HG03066 (cell line): ENCODE measurements around the gene SCEL.

Source experiments
- ATAC-seq: cut with Tn5 transposase; IDR thresholded peaks from one replicate; pipeline ENCODE4 v1.9.1; 2021; ENCODE audit warnings: low read depth; ENCODE audit not compliant: unreplicated experiment

SCEL gene

DNA sequence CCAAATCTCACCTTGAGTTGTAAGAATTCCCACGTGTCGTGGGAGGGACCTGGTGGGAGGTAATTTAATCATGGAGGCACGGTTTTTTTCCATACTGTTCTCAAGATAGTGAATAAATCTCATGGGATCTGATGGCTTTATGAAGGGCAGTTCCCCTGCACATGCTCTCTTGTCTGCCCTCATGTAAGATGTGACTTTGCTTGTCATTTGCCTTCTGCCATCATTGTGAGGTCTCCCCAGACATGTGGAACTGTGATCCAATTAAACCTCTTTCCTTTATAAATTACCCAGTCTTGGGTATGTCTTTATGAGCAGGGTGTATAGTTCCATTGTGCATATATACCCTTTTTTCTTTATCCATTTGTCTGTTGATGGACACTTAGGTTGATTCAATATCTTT lies 13.1 kb downstream of the SCEL start:
- no peak for ATAC-seq

DNA sequence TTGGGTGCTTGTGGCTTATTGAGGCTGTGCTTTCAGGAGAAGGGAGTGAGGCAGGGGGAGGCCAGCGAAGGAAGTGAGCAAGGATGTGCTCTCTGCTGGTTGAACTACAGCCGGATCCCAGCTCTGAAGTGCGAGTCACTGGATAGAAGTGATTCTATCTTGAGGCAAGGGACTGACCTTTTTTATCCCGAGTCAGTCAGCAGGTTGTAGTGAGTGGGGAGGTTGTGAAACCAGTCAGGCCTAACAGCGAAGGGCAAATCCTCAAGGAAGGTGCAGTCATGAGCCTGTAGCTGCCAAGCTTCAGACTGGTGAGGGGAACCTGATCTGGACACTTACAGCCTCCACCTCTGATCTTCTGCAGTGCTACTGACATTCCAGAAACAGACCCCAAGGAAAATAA lies 18.6 kb downstream of the SCEL start:
- no peak for ATAC-seq

DNA sequence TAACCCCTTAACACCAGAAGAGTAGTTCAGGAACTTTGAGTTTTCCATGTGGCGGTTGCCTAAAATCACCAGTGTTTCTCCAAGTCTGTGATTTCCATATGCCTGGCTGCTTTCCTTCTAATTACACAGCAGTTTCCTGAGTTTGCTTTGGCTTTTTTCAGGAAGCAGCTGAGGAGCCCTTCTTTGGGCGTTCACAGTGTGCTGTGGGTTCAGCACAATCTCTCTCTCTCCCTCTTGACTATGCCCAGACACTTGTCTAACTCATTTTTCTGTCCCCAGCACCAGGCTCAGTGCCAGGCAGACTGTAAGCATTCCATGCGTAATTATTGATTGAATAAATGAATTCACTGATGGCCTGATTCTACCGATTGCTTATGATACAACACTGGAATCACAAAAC lies 19.7 kb downstream of the SCEL start:
- ATAC-seq = no peak

DNA sequence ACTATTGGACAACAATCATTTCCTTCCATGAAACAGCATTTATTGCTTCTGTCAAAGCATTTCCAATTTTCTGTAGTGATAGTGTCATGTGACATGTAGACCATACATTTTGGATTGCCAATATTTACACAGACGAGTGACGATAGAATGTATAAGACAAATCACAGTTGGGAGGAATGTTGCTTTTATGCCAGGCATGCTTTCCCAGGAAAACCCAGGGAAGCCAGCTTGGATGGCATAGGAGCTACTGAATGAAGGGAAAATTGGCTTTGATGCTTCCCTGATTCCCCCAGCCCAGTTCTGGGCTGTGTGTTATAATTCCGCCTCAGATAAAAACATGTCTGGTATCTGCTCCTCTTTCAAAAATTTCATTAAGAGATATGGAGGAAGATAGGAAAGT lies 22.5 kb downstream of the SCEL start:
- ATAC-seq = no peak

DNA sequence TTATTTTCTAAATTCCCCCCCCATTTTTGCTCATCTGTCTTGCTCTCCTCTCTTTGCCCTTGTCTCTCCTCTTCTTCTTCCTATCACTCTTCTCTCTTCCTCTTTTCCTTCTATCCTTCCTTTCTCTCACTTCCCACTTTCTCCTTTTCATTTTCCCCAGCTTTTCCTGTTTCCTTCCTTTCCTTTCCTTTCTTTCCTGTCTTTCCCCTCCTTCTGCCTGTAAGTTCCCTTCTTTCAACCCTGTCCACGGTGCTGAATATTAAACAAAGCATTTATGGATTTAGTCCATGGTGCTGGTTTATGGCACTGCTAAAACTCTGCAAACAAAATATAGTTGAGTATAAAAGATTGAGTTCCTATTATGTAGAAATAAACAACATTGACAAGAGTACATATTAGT lies 27.6 kb downstream of the SCEL start:
- ATAC-seq = no peak

DNA sequence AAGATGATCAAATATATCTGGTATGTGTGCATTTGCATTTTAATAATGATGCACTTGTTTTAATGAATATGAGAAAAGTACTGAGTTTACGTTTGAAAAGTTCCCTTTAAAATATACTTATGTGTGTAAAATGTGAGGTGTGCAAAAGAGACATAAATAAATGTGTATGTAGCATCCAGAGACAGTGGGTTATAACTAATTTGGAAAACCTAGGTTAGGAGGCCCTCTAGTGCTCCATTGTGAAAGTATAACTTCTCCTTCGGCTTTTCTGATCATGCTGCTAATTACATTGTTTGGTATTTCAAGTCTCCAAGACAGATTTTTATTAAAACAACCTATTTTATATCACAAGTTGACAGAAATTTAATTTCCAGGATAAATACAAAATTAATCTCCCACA lies 30.1 kb downstream of the SCEL start:
- peak; percentile 67 for ATAC-seq

DNA sequence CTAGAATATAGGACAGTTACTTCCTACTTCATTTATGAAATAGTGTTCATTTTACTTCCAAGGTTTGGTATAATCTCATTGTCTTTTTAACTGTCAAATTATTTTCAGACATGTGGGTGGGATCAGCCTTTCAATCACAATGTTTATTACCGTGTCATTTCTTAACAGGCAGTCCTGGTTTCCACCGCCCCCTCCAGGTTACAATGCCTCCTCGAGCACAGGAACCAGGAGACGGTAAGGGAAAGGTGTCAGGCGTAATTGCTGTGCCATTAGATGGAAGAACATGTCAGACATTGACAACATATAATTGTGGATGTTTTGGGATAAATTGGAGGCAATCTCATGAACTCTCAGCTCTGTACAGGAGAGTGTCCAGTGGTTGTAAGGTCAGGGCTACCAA lies 36.5 kb downstream of the SCEL start:
- no peak for ATAC-seq

DNA sequence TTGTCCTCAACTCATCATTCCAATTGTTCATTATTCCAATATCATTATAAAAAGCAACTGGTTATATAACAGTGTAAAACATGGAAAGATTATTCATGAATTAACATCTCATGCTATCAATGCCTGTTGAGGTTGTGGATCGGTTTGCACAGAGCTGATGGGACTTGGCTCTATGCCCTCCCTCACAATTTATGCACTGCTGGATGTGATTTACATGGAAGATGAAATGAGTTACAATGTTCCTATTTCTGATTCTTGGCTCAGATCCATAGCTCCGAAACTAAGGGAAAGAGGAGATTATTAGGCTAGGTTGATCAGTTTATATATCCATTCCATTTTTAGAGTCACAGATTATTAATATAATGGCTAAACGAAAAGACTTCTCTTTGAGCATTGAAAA lies 38.6 kb downstream of the SCEL start:
- ATAC-seq = no peak

DNA sequence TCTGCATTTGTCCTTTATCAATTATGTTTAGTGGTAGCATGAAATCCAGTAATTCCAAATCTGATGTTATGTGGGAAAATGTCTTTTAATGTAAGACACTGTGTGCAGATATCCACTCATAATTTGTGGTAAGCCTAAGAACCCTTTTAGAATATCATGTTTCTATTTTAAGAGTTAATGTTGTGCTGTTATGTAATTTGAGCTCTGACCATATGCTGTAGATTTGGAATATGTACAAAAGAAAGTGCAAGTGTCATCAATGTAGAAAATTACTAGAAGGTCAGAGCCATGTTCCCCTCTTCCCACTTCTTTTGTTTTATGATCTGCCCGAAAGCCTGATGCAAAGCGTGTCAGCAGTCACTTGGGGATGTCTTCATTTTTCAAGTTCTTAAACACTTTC lies 44.5 kb downstream of the SCEL start:
- no peak for ATAC-seq

DNA sequence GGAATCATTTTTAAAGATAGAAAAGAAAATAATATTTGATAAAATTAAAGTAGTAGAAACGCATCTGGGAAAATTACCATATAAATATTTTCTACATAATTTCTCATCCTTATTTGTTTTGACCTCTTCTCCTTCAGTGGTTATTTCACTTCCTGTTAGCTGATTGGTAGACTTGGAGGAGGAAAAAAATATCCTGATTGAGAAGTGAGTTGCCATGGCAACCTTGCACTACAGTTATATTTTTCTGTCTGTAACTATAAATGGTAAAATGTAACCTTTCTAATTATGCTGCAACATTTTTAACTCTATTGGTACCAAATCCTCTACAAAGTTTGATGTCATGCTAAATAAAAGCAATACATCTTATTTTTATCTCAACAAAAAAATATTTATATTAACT lies 45.2 kb downstream of the SCEL start:
- ATAC-seq = no peak

DNA sequence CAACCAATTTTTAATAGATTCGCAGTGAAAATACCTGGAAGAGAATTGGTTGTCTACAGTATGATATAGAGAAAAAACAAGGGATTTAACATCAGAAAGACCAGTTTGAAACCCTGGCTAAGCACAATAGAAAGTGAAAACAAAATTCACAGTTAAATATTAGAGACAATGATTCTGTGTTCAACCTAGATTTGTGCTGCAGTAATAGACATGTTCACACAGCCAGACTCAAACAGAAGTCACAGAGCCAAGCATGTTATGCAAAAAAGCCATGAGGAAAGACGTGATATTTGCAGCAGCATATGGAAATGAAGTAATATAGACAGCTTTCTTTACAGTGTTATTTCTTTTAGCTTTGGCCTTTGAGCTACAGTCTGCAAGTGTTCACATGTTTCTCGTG lies 48.1 kb downstream of the SCEL start:
- no peak for ATAC-seq

DNA sequence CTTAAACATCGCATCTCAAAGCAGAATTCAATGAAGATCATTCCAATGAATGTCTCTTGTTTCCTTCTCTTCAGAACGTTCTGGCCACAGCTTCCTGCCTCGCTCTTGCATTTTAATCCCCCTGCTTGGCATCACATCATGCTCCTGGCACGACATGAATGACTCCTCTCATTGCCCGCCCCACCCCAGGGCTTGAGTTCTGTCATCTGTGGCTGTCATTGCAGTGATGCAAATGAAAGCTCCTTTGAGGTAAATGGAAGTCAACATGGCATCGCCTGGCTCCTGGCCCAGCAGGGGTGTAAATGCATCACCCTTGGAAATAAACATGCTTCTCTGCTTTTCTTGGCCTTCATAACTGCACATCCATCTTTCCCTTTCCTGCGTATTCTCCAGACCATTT lies 48.6 kb downstream of the SCEL start:
- no peak for ATAC-seq

DNA sequence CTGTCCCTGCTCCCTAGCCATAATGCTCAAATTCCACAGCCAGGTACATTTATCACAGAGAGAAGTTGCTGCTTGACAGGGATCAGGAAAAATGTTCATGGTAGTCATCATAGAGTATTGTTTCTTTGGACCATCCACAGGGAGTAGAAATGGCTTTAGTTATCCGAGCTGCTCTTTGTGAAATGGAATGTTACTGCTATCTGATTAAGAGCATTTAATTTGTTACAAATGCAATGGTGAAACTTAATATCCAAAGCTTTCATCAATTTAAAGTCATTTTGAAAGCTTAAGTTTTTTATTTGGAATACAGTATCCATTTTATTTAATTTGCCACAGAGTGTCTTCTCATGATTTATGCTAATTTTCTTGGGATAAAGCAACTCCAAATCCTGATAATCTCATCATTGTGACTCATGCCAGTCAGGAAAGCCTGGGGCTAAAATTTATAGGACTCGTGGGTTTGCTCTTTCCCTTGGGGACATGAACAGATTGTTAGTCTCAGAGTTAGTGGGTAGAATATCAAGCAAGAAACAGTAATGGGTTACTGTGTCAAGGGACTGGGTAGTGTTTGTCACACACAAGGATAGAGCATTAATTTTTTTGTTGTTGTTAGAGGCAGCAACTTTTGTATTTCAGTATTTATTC lies 59.8 kb downstream of the SCEL start:
- ATAC-seq = no peak

DNA sequence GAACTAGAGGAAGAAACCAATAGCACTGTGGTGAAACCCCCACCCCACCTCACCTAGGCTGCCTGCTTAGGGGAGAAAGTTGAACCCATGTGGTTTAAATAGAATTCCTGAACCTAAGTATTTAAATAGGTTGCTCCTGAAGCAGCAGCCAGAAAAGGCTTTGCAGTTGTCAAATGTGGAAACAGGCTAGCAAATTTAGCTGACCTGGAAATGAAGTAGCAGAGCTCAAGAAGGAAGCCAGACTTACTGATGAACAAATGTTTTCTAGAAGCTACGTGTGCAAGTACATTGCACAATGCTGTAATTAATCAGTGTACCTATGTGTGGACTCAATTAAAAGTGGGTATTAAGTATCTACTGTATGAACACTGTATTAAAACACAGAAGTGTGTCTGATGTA lies 61.3 kb downstream of the SCEL start:
- ATAC-seq = no peak

DNA sequence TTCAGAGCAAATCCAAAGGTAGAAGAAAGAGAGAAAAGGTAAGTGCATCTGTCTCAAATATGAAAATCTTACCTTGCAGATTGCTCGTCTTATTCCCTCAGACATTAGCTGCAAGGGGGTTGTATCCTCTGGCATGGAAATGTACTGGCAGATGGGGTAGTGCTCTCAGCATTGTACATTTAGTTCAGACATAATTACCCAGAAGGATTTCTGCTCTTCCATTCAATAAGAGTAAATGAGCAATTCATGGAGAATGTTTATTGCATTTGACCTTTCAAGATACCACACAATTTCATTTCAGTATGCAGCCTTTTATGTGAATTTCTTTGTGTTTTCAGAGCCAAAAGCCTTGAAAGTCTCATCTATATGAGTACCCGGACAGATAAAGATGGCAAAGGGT lies 63.8 kb downstream of the SCEL start:
- ATAC-seq = no peak

DNA sequence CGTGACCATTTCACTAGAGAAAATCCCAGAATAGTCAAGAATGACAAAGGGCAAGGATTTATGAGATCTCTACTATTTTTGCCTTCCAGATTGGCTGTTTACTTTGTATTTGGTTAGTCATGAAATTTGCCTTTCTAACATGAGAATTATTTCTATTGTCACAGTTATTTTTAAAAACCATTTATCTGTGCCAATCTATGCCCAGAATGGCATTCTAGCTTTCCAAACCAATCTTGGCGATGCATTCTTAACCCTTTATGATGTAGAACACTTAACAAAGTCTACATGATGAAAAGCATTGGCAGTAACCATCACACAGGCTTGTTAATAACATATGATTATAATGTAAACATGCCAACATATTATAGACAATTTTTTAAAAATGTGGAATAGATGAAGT lies 65.2 kb downstream of the SCEL start:
- no peak for ATAC-seq

DNA sequence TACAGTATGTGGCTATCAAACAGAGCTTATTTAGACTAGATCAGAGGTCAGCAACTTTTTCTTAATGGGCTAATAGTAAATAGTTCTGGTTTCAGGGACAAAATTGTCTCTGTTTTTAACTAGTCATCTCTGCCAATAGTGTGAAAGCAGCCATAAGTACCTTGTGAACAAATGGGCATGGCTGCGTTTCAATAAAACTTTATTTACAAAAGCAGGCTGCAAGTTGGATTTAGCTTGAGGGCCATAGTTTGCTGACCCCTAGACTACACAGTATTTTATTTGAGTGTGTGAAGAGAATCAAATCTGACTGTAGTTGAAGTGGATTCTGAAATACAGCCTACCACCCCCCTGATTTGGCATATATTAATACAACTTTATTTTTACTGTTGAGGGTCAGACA lies 75.6 kb downstream of the SCEL start:
- no peak for ATAC-seq

DNA sequence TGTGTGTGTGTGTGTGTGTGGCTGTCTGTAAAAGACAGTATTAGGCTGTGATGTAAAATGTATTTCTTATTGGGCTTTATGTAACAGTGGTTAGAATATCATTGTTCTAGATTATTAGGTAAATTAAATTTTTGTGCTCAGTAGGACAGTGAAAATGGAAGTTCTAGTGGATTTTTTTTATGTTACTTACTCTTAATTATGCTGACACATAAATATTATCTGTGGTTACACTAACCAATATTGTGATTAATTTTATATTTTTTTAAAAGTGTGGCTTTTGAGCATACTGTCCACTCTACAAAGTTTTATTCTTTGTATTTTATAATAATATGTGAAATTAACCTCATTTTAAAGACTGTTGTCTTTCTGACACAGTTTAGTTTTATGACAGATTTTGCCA lies 80.5 kb downstream of the SCEL start:
- ATAC-seq = no peak

DNA sequence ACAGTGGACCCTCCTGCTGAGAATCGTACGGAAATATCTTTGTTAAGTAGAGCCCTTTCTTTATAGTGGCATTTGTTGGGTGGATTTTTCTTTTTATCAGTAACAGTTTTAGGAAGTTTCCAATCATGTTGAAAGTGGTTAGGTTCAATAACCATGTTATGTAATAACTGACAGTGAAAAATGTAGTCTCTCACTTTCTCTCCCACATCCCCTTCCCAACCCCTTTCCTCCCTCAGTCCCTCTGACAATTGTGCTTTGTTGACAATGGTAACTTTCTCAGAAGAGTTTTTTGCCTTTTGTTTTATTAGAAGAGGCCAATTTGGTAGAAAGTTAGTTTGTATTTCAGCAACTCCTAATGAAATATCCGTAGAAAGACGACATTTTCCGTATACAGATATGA lies 84.1 kb downstream of the SCEL start:
- no peak for ATAC-seq

DNA sequence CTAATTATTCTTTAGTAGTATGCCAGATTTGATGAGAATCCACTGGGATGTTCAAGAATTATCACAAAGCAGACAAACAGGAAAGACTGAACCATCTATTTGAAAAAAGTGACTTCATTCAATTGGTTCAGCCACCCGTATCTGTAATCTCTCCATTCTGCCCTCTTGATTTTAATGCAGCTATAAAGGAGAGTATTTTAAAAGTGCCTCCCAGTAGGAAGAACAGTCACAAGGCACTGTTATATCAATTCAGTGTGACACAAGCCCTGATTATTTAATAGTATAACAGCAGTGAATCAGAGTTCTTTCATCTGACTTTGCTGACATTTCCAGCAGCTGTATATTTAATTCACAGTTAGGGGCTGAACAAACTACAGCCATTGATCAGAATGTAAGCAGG lies 84.6 kb downstream of the SCEL start:
- ATAC-seq = no peak

DNA sequence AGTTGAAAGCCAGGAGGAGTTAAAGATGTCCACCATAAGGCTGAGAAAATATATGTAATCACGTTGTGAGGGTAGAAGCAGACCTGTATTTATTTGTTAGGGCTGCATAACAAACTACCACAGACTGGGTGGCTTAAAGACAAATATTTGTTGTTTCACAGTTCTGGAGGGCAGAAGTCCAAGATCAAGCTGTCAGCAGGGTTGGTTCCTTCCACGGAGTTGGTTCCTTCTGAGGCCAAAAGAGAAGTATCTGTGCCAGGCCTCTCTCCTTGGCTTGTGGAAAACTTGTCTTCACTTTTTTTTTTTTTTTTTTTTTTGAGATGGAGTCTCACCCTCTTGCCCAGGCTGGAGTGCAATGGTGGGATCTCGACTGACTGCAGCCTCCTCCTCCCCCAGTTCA lies 88.3 kb downstream of the SCEL start:
- no peak for ATAC-seq

DNA sequence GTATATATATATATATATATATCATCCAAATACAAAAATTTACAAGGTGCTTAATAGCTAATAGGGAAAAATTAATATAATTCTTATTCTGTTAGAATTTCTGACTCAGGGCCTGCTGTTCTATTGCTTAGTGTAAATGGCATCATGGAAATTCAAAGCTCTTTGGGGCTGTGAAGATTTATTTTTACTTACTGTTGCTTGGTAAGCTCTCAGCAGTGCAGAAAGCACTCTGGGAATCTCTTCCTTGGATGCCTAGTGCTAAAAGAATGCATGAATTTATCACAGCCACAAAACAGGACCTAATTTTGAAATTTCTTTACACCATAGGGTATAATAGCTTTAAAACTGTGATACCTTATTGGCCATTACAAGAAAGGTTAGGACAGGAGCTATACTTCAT lies 92.7 kb downstream of the SCEL start:
- no peak for ATAC-seq

DNA sequence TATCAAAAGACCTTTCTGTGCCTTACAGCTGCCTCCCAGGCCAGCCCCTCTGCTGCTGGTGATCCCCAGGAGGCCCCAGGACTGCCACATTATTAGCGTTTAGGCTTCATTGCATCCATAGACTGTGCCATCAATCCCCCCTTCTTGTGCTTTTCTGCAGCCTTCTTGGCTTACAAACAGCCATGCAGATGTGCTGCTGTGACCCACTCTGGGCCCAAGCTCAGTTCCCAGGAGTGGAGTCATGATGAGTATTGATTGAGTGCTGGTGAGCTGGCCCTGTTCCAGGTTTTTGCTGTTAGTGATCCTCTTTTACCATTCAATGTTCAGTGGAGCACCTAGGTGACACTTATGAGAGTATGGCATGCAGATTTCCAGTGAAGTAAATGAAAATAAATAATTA lies 102.1 kb downstream of the SCEL start:
- ATAC-seq = no peak
